B cell (primary cell): Measurements from ENCODE around the gene TNFAIP1. TPM values are rescaled to one million over a fixed set of nuclear protein-coding genes. Genes with fewer than 3 reads are reported as not detected.
A peak's percentile ranks its signal among the peaks of the same experiment; 100 is the strongest.

ENCODE experiments used
- ATAC-seq: fragments of 200-7000 bp; cut with Tn5 transposase; one replicate; pipeline ENCODE4 v1.10.0; 2021; ENCODE audit warnings: low read depth, mild to moderate bottlenecking, moderate number of reproducible peaks, moderate library complexity
- CTCF ChIA-PET: fragments of 350-600 bp; sonication (Branson Sonifier 250); formaldehyde crosslinking; loops from one replicate; lab custom pipeline; 2021; ENCODE audit warnings: antibody characterized with exemption, inconsistent platforms; lab: Charles Lee
- POLR2A ChIA-PET: fragments of 350-600 bp; sonication (Branson Sonifier 250); formaldehyde crosslinking; loops from one replicate; lab custom pipeline; 2021; ENCODE audit warnings: antibody characterized with exemption; lab: Charles Lee
- DNase-seq: peaks from one replicate; pipeline ENCODE4 v3.0.0; 2013
- H2AFZ ChIP-seq: 2 replicates; pipeline ENCODE4 v1.6.1; 2012; ENCODE audit warnings: mild to moderate bottlenecking, low read depth, low read length; ENCODE audit not compliant: insufficient read depth, poor library complexity, severe bottlenecking
- H3K27ac ChIP-seq, 2 donors: 1 replicate in 1 of 2; 2 replicates in 1 of 2; pipeline ENCODE4 v1.5.1; 2012 to 2013; ENCODE audit warnings: low read length in 2 of 2, mild to moderate bottlenecking in 2 of 2, moderate library complexity in 1 of 2
- H3K27me3 ChIP-seq, 4 experiments: fragments of 200-600 bp in 1 of 4; sonication (generic) in 1 of 4; replicated peaks in 1 of 4; 1 replicate in 2 of 4; 2 replicates in 2 of 4; pipeline versions ENCODE4 v1.6.1 to v1.7.0; 2013 to 2016; ENCODE audit warnings: low read length in 3 of 4, mild to moderate bottlenecking in 2 of 4, mixed read lengths in 1 of 4, moderate library complexity in 1 of 4; ENCODE audit not compliant: insufficient read depth in 4 of 4, control insufficient read depth in 3 of 4; ENCODE audit errors: control extremely low read depth in 1 of 4
- H3K36me3 ChIP-seq, 2 experiments: replicated peaks in 1 of 2; 1 replicate in 1 of 2; 2 replicates in 1 of 2; pipeline versions ENCODE4 v1.6.1 to v1.7.1; 2013; ENCODE audit warnings: low read length in 1 of 2; ENCODE audit not compliant: insufficient read depth in 2 of 2, control insufficient read depth in 1 of 2; ENCODE audit errors: control extremely low read depth in 1 of 2, extremely low read depth in 1 of 2
- H3K4me1 ChIP-seq, 2 donors: fragments of 200-600 bp in 1 of 2; sonication (generic) in 1 of 2; 1 replicate in 1 of 2; 2 replicates in 1 of 2; pipeline versions ENCODE4 v1.5.1 to v1.6.1; 2013 to 2017; ENCODE audit warnings: low read length in 2 of 2; ENCODE audit not compliant: control insufficient read depth in 2 of 2, insufficient read depth in 2 of 2
- H3K4me2 ChIP-seq: replicated peaks from 2 replicates; pipeline ENCODE3; 2012; ENCODE audit warnings: mild to moderate bottlenecking, low read depth, low read length; ENCODE audit not compliant: poor library complexity, severe bottlenecking
- H3K4me3 ChIP-seq, 5 experiments: fragments of 200-600 bp in 1 of 5; sonication (generic) in 1 of 5; 1 replicate in 3 of 5; 2 replicates in 2 of 5; pipeline versions ENCODE4 v1.5.1 to v1.7.0; 2011 to 2016; ENCODE audit warnings: low read length in 4 of 5, mild to moderate bottlenecking in 4 of 5, low read depth in 2 of 5, control low read depth in 1 of 5, moderate library complexity in 1 of 5; ENCODE audit not compliant: insufficient read depth in 1 of 5; ENCODE audit errors: control extremely low read depth in 1 of 5, extremely low read depth in 1 of 5
- H3K79me2 ChIP-seq: fragments of 200-600 bp; sonication (generic); one replicate; pipeline ENCODE4 v1.6.0; 2016; ENCODE audit warnings: low read length; ENCODE audit not compliant: control insufficient read depth, insufficient read depth
- H3K9ac ChIP-seq: fragments of 200-600 bp; sonication (generic); 2 replicates; pipeline ENCODE4 v1.6.1; 2017; ENCODE audit warnings: mild to moderate bottlenecking, low read length, moderate library complexity
- H3K9me3 ChIP-seq, 3 donors: one replicate each; pipeline versions ENCODE4 v1.6.1 to v1.7.1; 2013; ENCODE audit warnings: low read length in 2 of 3; ENCODE audit not compliant: control insufficient read depth in 2 of 3, insufficient read depth in 1 of 3; ENCODE audit errors: control extremely low read depth in 1 of 3
- H4K20me1 ChIP-seq: 2 replicates; pipeline ENCODE4 v1.6.0; 2012; ENCODE audit warnings: mild to moderate bottlenecking, low read length; ENCODE audit not compliant: insufficient read depth, control insufficient read depth, poor library complexity, severe bottlenecking
- H3K27ac Mint-ChIP-seq: one replicate; pipeline ENCODE4 v1.8.0; 2021; ENCODE audit warnings: mixed read lengths
- H3K27me3 Mint-ChIP-seq: one replicate; pipeline ENCODE4 v1.8.0; 2021; ENCODE audit warnings: mixed read lengths
- H3K4me1 Mint-ChIP-seq: one replicate; pipeline ENCODE4 v1.8.0; 2021; ENCODE audit warnings: mixed read lengths
- H3K4me3 Mint-ChIP-seq: one replicate; pipeline ENCODE4 v1.8.0; 2021; ENCODE audit warnings: mixed read lengths
- H3K9me3 Mint-ChIP-seq: one replicate; pipeline ENCODE4 v1.8.0; 2022; ENCODE audit warnings: mixed read lengths; ENCODE audit not compliant: insufficient read depth
- EZH2 ChIP-seq: IDR thresholded peaks from 2 replicates; pipeline ENCODE4 v1.6.1; 2012; ENCODE audit warnings: borderline replicate concordance, low read depth, mild to moderate bottlenecking, moderate library complexity, low read length; ENCODE audit not compliant: insufficient read depth, poor library complexity, severe bottlenecking
- WGBS: methylation state at CpG from one replicate; pipeline ENCODE4 v1.1.5; 2013; ENCODE audit warnings: missing lambda C conversion rate; ENCODE audit not compliant: insufficient coverage; 5-methylcytosine and 5-hydroxymethylcytosine counted together
- intact Hi-C: fragments of 100-400 bp; cut with micrococcal nuclease; formaldehyde crosslinking; loops from one replicate; pipeline ENCODE4 v1.10.0; 2022
- polyA plus RNA-seq: library from polyadenylated mRNA; depleted of rRNA; stranded (reverse); fragments of >200 nt; gene quantifications from 2 replicates; pipeline ENCODE4 v1.2.3, GENCODE V29; 2012
- total RNA-seq, 2 donors: library from RNA; stranded (reverse); fragments of 120-200 nt in 1 of 2; gene quantifications; 1 replicate in 1 of 2; 2 replicates in 1 of 2; pipeline versions ENCODE4 v1.2.3 to v1.2.4, GENCODE V29; 2013 to 2022
- TF ChIP-seq, protein P1 (sequence below): fragments of 200-600 bp; IDR thresholded peaks from one replicate; pipeline ENCODE4 v1.8.0; 2022; ENCODE audit warnings: antibody characterized with exemption, mild to moderate bottlenecking

TNFAIP1 gene
- total and polyA plus RNA-seq, 2 donors (not counting 1 experiment from before 2014, with no cell fraction given) = 10.7 to 20.4 TPM

DNA sequence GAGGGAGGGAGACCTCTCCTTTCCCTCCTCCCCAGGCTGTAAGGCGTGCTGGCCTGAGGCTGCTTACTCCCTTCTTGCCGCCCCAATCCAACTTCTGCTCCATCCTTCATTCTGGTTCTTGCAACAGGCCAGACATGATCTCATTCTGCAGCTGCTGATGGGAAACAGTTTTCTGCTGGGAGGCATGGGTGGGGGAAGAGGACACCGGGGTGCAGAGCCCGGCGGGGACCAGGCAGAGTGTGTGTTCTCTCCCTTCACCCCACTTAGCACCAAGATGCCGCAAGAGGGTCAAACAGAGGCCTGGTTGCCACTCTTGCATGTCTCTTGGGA, 37.3 kb downstream of the TNFAIP1 start:
- Mint-ChIP-seq H3K27ac (peak overlapping the region; percentile 65), H3K4me3 (peak overlapping the region; percentile 82), H3K27me3 (no peaks in the 10 kb centered on the region), H3K9me3 (no peaks in the 10 kb centered on the region), H3K4me1 (peaks cover 22% of the 10 kb centered on the region)
- ATAC-seq (no peak), DNase-seq (no peak)
- Histone ChIP-seq H3K36me3 (peaks cover 0 to 3% of the 10 kb centered on the region in 2 experiments), H3K27me3 (no peaks in the 10 kb centered on the region), H3K4me3 (peak overlapping the region in 2 of 5 experiments; percentile 74 to 81), H3K9me3 (no peaks in the 10 kb centered on the region), H3K9ac (peak overlapping the region; percentile 71), H2AFZ (no peak overlapping the region), H3K79me2 (peaks cover 8% of the 10 kb centered on the region), H3K4me2 (peak overlapping the region; percentile 92), H3K4me1 (peaks cover 14 to 23% of the 10 kb centered on the region in 2 donors), H3K27ac (no peak overlapping the region), H4K20me1 (peaks cover 22% of the 10 kb centered on the region)
- POLR2A ChIA-PET = no interaction called here
- CTCF ChIA-PET = interaction anchor here (1.4 to 3.8 kb wide), 2 partner anchors 15 to 43 kb away, joined by 6 to 19 read pairs; partner anchors contain the start of gene POLDIP2
- WGBS = 100% methylated on average over 4 of the region's 6 CpGs
- intact Hi-C loops = loop anchor here (5.0 kb wide), 1 partner anchor 34 kb away; the partner anchor contains the start of gene SLC46A1
- no peak for TF ChIP-seq EZH2
- TF ChIP-seq, protein P1, sequence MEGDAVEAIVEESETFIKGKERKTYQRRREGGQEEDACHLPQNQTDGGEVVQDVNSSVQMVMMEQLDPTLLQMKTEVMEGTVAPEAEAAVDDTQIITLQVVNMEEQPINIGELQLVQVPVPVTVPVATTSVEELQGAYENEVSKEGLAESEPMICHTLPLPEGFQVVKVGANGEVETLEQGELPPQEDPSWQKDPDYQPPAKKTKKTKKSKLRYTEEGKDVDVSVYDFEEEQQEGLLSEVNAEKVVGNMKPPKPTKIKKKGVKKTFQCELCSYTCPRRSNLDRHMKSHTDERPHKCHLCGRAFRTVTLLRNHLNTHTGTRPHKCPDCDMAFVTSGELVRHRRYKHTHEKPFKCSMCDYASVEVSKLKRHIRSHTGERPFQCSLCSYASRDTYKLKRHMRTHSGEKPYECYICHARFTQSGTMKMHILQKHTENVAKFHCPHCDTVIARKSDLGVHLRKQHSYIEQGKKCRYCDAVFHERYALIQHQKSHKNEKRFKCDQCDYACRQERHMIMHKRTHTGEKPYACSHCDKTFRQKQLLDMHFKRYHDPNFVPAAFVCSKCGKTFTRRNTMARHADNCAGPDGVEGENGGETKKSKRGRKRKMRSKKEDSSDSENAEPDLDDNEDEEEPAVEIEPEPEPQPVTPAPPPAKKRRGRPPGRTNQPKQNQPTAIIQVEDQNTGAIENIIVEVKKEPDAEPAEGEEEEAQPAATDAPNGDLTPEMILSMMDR = no peak
